GM12872 (cell line): ENCODE data around the gene CLOCK.

Experiments
- TF ChIP-seq, protein P1 (sequence below): IDR thresholded peaks from 3 replicates; pipeline ENCODE4 v1.5.1; 2011; ENCODE audit warnings: low read depth, mild to moderate bottlenecking, low read length, moderate library complexity; ENCODE audit not compliant: insufficient read depth

Gene CLOCK

DNA sequence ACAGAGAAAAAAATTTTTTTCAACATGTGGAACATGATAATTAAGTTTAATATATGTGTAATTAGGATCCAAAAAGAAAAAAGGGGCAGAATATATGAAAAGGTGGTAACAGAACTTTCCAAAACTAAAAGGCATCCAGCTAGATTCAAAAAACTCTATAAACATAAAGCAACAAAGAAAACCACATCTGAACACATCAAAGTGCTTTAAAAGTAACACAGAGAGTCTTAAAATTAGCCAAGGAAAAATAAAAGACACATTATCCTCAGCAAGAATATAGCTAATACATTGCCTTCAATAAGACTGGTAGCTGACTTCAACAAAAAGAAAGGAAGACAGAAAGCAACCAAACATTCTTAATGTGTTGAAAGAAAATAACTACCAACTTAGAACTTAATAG lies 8.2 kb downstream of the CLOCK start:
- TF ChIP-seq, protein P1, sequence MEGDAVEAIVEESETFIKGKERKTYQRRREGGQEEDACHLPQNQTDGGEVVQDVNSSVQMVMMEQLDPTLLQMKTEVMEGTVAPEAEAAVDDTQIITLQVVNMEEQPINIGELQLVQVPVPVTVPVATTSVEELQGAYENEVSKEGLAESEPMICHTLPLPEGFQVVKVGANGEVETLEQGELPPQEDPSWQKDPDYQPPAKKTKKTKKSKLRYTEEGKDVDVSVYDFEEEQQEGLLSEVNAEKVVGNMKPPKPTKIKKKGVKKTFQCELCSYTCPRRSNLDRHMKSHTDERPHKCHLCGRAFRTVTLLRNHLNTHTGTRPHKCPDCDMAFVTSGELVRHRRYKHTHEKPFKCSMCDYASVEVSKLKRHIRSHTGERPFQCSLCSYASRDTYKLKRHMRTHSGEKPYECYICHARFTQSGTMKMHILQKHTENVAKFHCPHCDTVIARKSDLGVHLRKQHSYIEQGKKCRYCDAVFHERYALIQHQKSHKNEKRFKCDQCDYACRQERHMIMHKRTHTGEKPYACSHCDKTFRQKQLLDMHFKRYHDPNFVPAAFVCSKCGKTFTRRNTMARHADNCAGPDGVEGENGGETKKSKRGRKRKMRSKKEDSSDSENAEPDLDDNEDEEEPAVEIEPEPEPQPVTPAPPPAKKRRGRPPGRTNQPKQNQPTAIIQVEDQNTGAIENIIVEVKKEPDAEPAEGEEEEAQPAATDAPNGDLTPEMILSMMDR = no peak

DNA sequence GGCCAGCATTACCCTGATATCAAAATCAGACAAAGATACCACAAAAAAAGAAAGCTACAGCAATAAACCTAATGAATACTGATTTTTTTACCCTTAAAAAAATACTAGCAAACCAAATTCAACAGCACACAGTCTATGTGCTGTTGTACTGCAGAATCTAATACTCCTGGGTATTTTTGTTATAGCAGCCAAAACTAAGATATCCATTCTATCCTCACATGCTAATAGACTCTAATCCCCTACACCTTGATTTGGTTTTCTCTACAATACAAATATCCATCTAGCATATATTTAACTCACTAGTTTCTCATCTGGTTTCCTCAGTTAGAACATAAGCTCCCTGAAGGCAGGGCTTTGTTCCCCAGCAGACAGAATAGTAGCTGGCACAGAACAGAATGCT lies 12.4 kb downstream of the CLOCK start:
- TF ChIP-seq, protein P1 = no peak

DNA sequence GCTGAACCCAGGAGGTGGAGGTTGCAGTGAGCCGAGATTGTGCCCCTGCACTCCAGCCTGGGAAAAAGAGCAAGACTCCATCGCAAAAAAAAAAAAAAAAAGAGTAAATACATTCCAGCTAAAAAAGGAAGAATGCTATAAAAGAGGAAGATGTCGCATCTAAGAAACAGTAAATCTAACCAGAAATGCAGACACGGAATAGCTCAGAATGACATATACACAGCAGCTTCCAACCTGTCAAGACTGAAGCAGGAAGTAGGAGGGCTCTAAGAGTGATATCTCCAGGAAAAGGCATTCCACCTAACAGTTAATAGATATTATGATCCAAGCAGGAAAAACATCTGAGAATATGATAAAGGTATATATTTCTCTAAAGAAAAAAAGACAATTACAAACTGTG lies 16.0 kb downstream of the CLOCK start:
- TF ChIP-seq, protein P1 = no peak

DNA sequence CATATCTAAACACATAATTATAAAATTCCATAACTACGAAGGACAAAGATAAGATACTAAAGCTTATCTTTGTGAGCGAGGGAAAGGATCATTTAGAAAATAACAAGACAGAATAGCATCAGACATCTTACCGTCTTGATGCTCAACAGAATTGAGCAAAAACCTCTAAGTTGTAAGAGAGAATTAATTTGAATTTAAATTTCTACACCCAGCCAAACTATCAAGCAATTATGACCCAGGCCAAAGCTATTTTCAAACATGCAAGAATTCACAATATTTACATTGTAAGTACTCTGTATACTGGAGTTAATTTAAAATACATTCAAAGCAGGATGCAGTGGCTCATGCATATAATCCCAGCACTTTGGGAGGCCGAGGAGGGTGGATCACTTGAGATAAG lies 16.5 kb downstream of the CLOCK start:
- TF ChIP-seq, protein P1 = no peak

DNA sequence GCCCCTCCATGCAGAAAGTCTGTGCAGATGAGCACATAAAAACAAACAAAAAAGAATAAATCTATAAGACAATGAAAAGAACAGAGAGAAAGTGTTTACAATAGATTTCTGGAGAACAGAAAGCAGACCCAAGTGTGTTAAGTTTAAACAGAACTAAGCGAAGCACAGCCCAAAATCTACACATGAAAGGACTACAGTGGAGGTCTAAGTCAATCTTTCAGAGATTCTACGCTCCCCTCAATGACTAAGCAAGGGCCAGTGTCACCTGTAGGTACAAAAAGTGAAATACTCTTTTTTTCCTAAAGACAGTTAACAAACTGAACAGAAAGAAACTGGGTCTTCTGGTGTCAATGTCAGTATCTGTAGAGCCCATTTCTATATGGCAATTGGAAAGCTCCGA lies 18.2 kb downstream of the CLOCK start:
- TF ChIP-seq, protein P1 = no peak

DNA sequence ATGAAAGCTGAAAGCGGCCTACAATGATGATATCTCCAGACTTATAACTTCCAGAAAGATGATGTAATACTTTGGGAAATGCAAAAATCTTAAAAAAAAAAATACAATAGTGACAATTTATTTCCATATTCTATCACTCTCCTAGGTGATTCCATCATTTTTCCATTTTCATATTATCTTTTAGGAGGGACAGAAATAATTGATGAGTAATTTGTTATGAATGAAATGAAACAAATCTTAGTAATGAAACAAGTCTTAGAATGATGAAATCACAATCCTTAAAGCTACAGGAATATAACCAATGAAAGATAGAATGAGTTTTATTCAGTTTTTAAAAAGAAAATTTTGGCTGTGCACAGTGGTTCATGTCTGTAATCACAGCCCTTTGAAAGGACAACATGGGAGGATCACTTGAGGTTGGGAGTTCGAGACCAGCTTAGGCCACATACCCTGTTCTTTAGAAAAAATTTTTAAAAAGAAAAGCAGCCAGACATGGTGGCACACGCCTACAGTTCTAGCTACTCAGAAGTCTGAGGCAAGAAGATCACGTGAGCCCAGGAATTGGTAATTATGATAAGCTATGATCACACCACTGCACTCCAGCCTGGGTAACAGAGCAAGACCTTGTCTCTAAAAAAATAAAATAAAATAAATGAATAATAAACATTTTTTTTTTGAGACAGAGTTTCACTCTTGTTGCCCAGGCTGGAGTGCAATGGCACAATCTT lies 21.7 kb downstream of the CLOCK start:
- TF ChIP-seq, protein P1 = no peak

DNA sequence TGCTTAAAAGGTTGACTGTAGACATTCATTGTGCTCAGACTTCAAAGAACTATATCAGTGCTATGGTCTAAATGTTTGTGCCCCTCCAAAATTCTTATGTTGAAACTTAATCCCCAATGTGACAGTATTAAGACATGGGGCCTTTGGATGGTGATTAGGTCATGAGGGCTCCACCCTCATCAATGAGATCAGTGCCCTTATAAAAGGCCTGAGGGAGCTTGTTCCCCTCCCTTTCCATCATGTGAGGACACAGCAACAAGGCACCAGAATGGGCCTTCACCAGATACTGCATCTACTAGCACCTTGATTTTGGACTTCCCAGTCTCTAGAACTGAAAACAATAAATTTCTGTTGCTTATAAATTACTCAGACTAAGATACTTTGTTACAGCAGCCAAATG lies 28.3 kb downstream of the CLOCK start:
- TF ChIP-seq, protein P1 = no peak
